ENCODE measurements around the gene TMEM62. TPM values are rescaled to one million over a fixed set of nuclear protein-coding genes. Genes with fewer than 3 reads are reported as not detected.

The TMEM62 gene
- total RNA-seq, 2 experiments from 2014 or later, result 24.2 to 27.4 TPM

GRCh38 chr15:43210172-43210745 lies 76.9 kb downstream of the TMEM62 start:
- no peak overlapping the region for H3K4me3 ChIP-seq (ENCODE audit: low read depth, low read length, poor library complexity, severe bottlenecking)
- no peaks in the 10 kb centered on the region for H3K4me1 ChIP-seq (ENCODE audit: insufficient read depth, low read length, poor library complexity, severe bottlenecking)
- TF ChIP-seq EZH2phosphoT487 (IDR thresholded peaks at IDR 0.05; ENCODE audit: borderline replicate concordance, low read depth, low read length), result no peak
- no peak for TF ChIP-seq CTCF (conservative IDR thresholded peaks at IDR 0.05; ENCODE audit: low read length)
- no peaks in the 10 kb centered on the region for H3K36me3 ChIP-seq (ENCODE audit: insufficient read depth, low read length)
- H3K27ac ChIP-seq (ENCODE audit: low read depth, low read length, poor library complexity, severe bottlenecking), result no peak overlapping the region
- POLR2A ChIA-PET, result no interaction called here
- H2AFZ ChIP-seq (ENCODE audit: low read length), result no peak overlapping the region
- no peaks in the 10 kb centered on the region for H3K9me3 ChIP-seq (ENCODE audit: low read length)
- no TSS peak for BruUV-seq (replicated peaks)
- H3K9me2 ChIP-seq (ENCODE audit: insufficient read depth, low read length), result no peaks in the 10 kb centered on the region
- no peak for DNase-seq (ENCODE audit: low spot score)
- intact Hi-C loops (cut with micrococcal nuclease; ENCODE audit: unreplicated experiment), result no loop called here
- no peaks in the 10 kb centered on the region for H3K79me2 ChIP-seq (ENCODE audit: insufficient read depth, low read depth, low read length)
- H3K4me2 ChIP-seq (ENCODE audit: low read length), result no peak overlapping the region
- no peaks in the 10 kb centered on the region for H4K20me1 ChIP-seq (ENCODE audit: insufficient read depth, low read length)
- CTCF ChIA-PET (ENCODE audit: unreplicated experiment), result no interaction called here

GRCh38 chr15:43210807-43211206 lies 77.4 kb downstream of the TMEM62 start:
- no peaks in the 10 kb centered on the region for H3K9me2 ChIP-seq (ENCODE audit: insufficient read depth, low read length)
- no peak for TF ChIP-seq CTCF (conservative IDR thresholded peaks at IDR 0.05; ENCODE audit: low read length)
- TF ChIP-seq EZH2phosphoT487 (IDR thresholded peaks at IDR 0.05; ENCODE audit: borderline replicate concordance, low read depth, low read length), result no peak
- H4K20me1 ChIP-seq (ENCODE audit: insufficient read depth, low read length), result no peaks in the 10 kb centered on the region
- no peak overlapping the region for H2AFZ ChIP-seq (ENCODE audit: low read length)
- no peaks in the 10 kb centered on the region for H3K36me3 ChIP-seq (ENCODE audit: insufficient read depth, low read length)
- H3K4me3 ChIP-seq (ENCODE audit: low read depth, low read length, poor library complexity, severe bottlenecking), result no peak overlapping the region
- DNase-seq (ENCODE audit: low spot score), result no peak
- H3K4me2 ChIP-seq (ENCODE audit: low read length), result no peak overlapping the region
- H3K27ac ChIP-seq (ENCODE audit: low read depth, low read length, poor library complexity, severe bottlenecking), result no peak overlapping the region
- ChIA-PET POLR2A (no interaction called here), CTCF (ENCODE audit: unreplicated experiment) (no interaction called here)
- no peaks in the 10 kb centered on the region for H3K4me1 ChIP-seq (ENCODE audit: insufficient read depth, low read length, poor library complexity, severe bottlenecking)
- no peaks in the 10 kb centered on the region for H3K9me3 ChIP-seq (ENCODE audit: low read length)
- no peaks in the 10 kb centered on the region for H3K79me2 ChIP-seq (ENCODE audit: insufficient read depth, low read depth, low read length)
- no TSS peak for BruUV-seq (replicated peaks)
- intact Hi-C loops (cut with micrococcal nuclease; ENCODE audit: unreplicated experiment), result no loop called here

- BruUV-seq (replicated peaks), result no TSS peak
- Histone ChIP-seq H4K20me1 (ENCODE audit: insufficient read depth, low read length) (no peaks in the 10 kb centered on the region), H3K4me3 (ENCODE audit: low read depth, low read length, poor library complexity, severe bottlenecking) (no peak overlapping the region), H3K9me2 (ENCODE audit: insufficient read depth, low read length) (no peaks in the 10 kb centered on the region), H2AFZ (ENCODE audit: low read length) (no peak overlapping the region), H3K9me3 (ENCODE audit: low read length) (no peaks in the 10 kb centered on the region), H3K27ac (ENCODE audit: low read depth, low read length, poor library complexity, severe bottlenecking) (no peak overlapping the region), H3K4me2 (ENCODE audit: low read length) (no peak overlapping the region), H3K4me1 (ENCODE audit: insufficient read depth, low read length, poor library complexity, severe bottlenecking) (no peaks in the 10 kb centered on the region), H3K36me3 (ENCODE audit: insufficient read depth, low read length) (no peaks in the 10 kb centered on the region), H3K79me2 (ENCODE audit: insufficient read depth, low read depth, low read length) (no peaks in the 10 kb centered on the region)
- ChIA-PET POLR2A (interaction anchor here (0.5 kb wide), 1 partner anchor 427 kb away, joined by 3 read pairs; no protein-coding TSS in a partner anchor), CTCF (ENCODE audit: unreplicated experiment) (no interaction called here)
- TF ChIP-seq EZH2phosphoT487 (IDR thresholded peaks at IDR 0.05; ENCODE audit: borderline replicate concordance, low read depth, low read length), result no peak
- no peak for TF ChIP-seq CTCF (conservative IDR thresholded peaks at IDR 0.05; ENCODE audit: low read length)
- DNase-seq (ENCODE audit: low spot score), result no peak
- intact Hi-C loops (cut with micrococcal nuclease; ENCODE audit: unreplicated experiment), result no loop called here
These were observed 77.9 kb downstream of the TMEM62 start for GRCh38 chr15:43211224-43211735.
